Prostate gland (tissue), 2 donors: ENCODE measurements around the gene RSPH1.

Source experiments
- POLR2A ChIP-seq: fragments of 450-650 bp; IDR thresholded peaks from one replicate; pipeline ENCODE4 v1.6.1; 2016; ENCODE audit warnings: antibody characterized with exemption, mild to moderate bottlenecking
- TF ChIP-seq, protein P1 (sequence below), 4 experiments: fragments of 200-600 bp in 2 of 4; fragments of 450-650 bp in 2 of 4; sonication (generic) in 2 of 4; IDR thresholded peaks; 1 replicate in 3 of 4; 2 replicates in 1 of 4; pipeline ENCODE4 v1.5.1; 2016 to 2019; ENCODE audit warnings: antibody characterized with exemption in 4 of 4, mild to moderate bottlenecking in 2 of 4, moderate library complexity in 2 of 4

DNA sequence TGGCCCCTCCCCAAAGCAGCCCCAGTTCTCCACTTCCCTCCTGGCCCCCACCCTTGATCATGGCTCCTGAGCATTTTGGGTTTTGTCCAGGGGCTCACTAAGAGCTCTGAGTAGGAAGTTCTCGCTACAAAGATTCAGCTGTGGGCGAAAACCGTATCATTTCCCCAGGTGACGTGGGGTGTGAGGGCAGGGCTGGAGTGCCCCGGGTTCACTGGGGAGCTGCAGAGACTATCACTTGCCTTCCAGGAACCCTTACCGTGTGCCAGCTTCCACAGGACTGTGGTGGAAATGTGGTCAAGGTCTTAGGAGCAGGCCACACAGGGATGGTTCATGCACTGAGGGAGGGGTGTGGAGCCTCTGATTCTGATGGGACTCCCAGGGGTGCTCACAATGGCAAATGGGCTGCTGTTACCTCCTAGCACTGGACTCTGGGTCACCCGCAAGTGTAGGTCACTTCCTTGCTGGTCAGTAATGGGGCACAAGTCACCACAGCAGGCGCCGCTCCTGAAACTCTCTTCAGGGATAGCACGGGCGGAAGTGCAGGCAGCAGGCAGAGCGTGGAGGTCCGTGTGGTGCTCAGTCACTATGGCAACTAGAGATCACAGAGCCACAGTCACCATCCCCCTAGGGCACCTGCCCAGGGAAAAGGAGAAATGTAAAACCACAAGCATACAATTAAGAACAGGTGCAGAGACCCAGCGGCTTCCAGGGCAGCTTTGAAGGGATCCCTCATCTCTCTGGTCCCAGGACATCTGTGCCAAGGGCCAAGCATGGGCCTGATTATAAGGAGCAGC lies 35.4 kb downstream of the RSPH1 start:
- TF ChIP-seq, protein P1, sequence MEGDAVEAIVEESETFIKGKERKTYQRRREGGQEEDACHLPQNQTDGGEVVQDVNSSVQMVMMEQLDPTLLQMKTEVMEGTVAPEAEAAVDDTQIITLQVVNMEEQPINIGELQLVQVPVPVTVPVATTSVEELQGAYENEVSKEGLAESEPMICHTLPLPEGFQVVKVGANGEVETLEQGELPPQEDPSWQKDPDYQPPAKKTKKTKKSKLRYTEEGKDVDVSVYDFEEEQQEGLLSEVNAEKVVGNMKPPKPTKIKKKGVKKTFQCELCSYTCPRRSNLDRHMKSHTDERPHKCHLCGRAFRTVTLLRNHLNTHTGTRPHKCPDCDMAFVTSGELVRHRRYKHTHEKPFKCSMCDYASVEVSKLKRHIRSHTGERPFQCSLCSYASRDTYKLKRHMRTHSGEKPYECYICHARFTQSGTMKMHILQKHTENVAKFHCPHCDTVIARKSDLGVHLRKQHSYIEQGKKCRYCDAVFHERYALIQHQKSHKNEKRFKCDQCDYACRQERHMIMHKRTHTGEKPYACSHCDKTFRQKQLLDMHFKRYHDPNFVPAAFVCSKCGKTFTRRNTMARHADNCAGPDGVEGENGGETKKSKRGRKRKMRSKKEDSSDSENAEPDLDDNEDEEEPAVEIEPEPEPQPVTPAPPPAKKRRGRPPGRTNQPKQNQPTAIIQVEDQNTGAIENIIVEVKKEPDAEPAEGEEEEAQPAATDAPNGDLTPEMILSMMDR (IDR thresholded peaks at IDR 0.05), result no peak
- TF ChIP-seq POLR2A, result no peak
